Amygdala (tissue), 56 donors: ENCODE measurements around the gene SUMO1.

Experiments used
- DNase-seq, 56 donors: peaks; one replicate each; lab custom pipeline; 2025; lab: John Stamatoyannopoulos, UW

The SUMO1 gene

GRCh38 chr2:202201220-202202160 is 36.9 kb downstream of the SUMO1 start:
- no peak for DNase-seq

- DNase-seq = no peak
These were observed 41.7 kb downstream of the SUMO1 start for GRCh38 chr2:202196727-202197126.

- no peak for DNase-seq
These were observed 44.0 kb downstream of the SUMO1 start for GRCh38 chr2:202194418-202194817.

- DNase-seq = no peak
These were observed 44.5 kb downstream of the SUMO1 start for GRCh38 chr2:202193881-202194353.

GRCh38 chr2:202193305-202193704 is 45.1 kb downstream of the SUMO1 start:
- DNase-seq = no peak

GRCh38 chr2:202187570-202187969 is 50.8 kb downstream of the SUMO1 start:
- no peak for DNase-seq

- no peak for DNase-seq
These were observed 51.7 kb downstream of the SUMO1 start for GRCh38 chr2:202186641-202187202.

GRCh38 chr2:202185156-202185555 is 53.2 kb downstream of the SUMO1 start:
- no peak for DNase-seq

- DNase-seq = no peak
These were observed 53.8 kb downstream of the SUMO1 start for GRCh38 chr2:202184557-202184956.

GRCh38 chr2:202178346-202178958 is 59.9 kb downstream of the SUMO1 start:
- DNase-seq = peak in 20 of 56 donors; percentile 1 to 78 (median 11)

- DNase-seq = no peak
These were observed 65.8 kb downstream of the SUMO1 start for GRCh38 chr2:202172439-202173211.

GRCh38 chr2:202171241-202171825 is 67.1 kb downstream of the SUMO1 start:
- peak in 10 of 56 donors; percentile 1 to 23 (median 7) for DNase-seq

GRCh38 chr2:202169832-202170424 is 68.5 kb downstream of the SUMO1 start:
- no peak for DNase-seq

GRCh38 chr2:202169131-202169530 is 69.3 kb downstream of the SUMO1 start:
- DNase-seq = no peak

GRCh38 chr2:202165945-202166344 is 72.5 kb downstream of the SUMO1 start:
- no peak for DNase-seq

GRCh38 chr2:202165208-202165607 is 73.2 kb downstream of the SUMO1 start:
- DNase-seq = no peak

GRCh38 chr2:202164411-202164810 is 74.0 kb downstream of the SUMO1 start:
- no peak for DNase-seq

GRCh38 chr2:202161151-202161835 is 77.1 kb downstream of the SUMO1 start:
- peak in 7 of 56 donors; percentile 1 to 50 (median 8) for DNase-seq

- no peak for DNase-seq
These were observed 79.6 kb downstream of the SUMO1 start for GRCh38 chr2:202158796-202159195.
